ENCODE data around the gene GTF2F2.

GTF2F2 gene

GRCh38 chr13:45218689-45219088 lies 98.4 kb downstream of the GTF2F2 start:
- in situ Hi-C loops (cut with HindIII; ENCODE audit: low sequenced_read_pairs): no loop called here

GRCh38 chr13:45219123-45219891 lies 99.0 kb downstream of the GTF2F2 start:
- in situ Hi-C loops (cut with HindIII; ENCODE audit: low sequenced_read_pairs): no loop called here
- DNase-seq (ENCODE audit: low read depth, low spot score): no peak
- no peak for TF ChIP-seq CTCF (IDR thresholded peaks at IDR 0.05; ENCODE audit: low read depth, low read length)
- no peak overlapping the region for H3K4me3 ChIP-seq (ENCODE audit: low read depth, low read length)

More at GRCh38 chr13:45218689-45219088, 98.4 kb downstream of the GTF2F2 start:
- no peak for DNase-seq (ENCODE audit: low read depth, low spot score)
- no peak overlapping the region for H3K4me3 ChIP-seq (ENCODE audit: low read depth, low read length)
- no peak for TF ChIP-seq CTCF (IDR thresholded peaks at IDR 0.05; ENCODE audit: low read depth, low read length)

DNA sequence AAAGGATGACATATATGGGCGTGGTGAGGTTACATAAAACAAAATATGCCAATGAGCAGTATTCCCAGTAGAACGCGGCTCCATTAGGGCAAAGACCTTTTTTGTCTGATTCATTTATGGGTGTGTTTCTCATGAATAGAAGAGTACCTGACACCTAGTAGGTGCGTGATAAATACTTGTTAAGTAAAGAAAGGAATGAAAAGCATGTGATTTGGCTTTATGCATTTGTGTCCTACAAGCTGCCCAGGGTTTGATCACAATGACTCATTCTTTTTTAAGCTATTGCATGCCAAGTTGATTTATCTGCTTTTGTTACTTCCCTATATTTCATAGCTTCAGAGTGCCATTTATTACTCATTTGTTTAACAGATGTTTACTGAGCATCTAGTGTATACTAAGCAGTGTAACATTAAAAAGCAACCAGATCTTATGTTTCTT lies 99.6 kb downstream of the GTF2F2 start:
- peak; percentile 58 for DNase-seq (ENCODE audit: low read depth, low spot score)
- in situ Hi-C loops (cut with HindIII; ENCODE audit: low sequenced_read_pairs): no loop called here
- no peak overlapping the region for H3K4me3 ChIP-seq (ENCODE audit: low read depth, low read length)
- no peak for TF ChIP-seq CTCF (IDR thresholded peaks at IDR 0.05; ENCODE audit: low read depth, low read length)

GRCh38 chr13:45220403-45220802 lies 100.1 kb downstream of the GTF2F2 start:
- TF ChIP-seq CTCF (IDR thresholded peaks at IDR 0.05; ENCODE audit: low read depth, low read length): no peak
- in situ Hi-C loops (cut with HindIII; ENCODE audit: low sequenced_read_pairs): no loop called here
- H3K4me3 ChIP-seq (ENCODE audit: low read depth, low read length): no peak overlapping the region
- no peak for DNase-seq (ENCODE audit: low read depth, low spot score)

- DNase-seq (ENCODE audit: low read depth, low spot score): no peak
- in situ Hi-C loops (cut with HindIII; ENCODE audit: low sequenced_read_pairs): no loop called here
- TF ChIP-seq CTCF (IDR thresholded peaks at IDR 0.05; ENCODE audit: low read depth, low read length): no peak
- H3K4me3 ChIP-seq (ENCODE audit: low read depth, low read length): no peak overlapping the region
These were observed 102.2 kb downstream of the GTF2F2 start for GRCh38 chr13:45222516-45222915.

GRCh38 chr13:45222919-45223318 lies 102.6 kb downstream of the GTF2F2 start:
- no peak for TF ChIP-seq CTCF (IDR thresholded peaks at IDR 0.05; ENCODE audit: low read depth, low read length)
- no peak overlapping the region for H3K4me3 ChIP-seq (ENCODE audit: low read depth, low read length)
- no peak for DNase-seq (ENCODE audit: low read depth, low spot score)
- in situ Hi-C loops (cut with HindIII; ENCODE audit: low sequenced_read_pairs): no loop called here
